ENCODE results near the gene MEIS3.

DNA sequence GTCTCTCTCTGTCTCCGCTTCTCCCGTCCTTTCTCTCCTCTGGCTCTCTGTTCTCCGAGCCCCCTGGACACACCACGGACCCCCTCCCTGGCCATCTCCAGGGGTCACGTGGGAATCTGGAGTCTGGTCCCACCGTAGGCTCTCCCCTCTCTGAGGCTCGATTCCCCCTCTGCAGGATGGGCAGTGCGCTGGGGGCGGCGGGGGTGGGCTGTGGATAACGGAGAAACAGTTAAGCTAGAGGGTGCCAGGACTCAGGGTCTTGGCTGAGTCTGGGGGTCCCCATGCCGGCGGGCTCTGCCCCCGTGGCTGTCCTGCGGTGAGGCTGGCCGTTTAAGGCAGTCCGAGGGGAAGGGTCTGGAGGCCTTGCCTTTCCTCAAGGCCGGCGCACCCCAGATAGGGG is 462 bp upstream of the MEIS3 start:
- TF ChIP-seq EZH2 (IDR thresholded peaks at IDR 0.05; ENCODE audit: insufficient read depth, poor library complexity, severe bottlenecking) (peak; percentile 11), EZH2phosphoT487 (IDR thresholded peaks at IDR 0.05; ENCODE audit: insufficient read depth, low read depth) (no peak)
